ENCODE data around the gene CHAF1A. TPM values are rescaled to one million over a fixed set of nuclear protein-coding genes. Genes with fewer than 3 reads are reported as not detected.
A peak's percentile ranks its signal among the peaks of the same experiment; 100 is the strongest.

The CHAF1A gene
- polyA plus RNA-seq, 3 donors, result 23.6 to 26.1 (median 24.3) TPM

- peak; percentile 42 for DNase-seq
Observed at GRCh38 chr19:4454747-4455718, 52.6 kb downstream of the CHAF1A start.

- DNase-seq, result peak; percentile 80
Observed at GRCh38 chr19:4455719-4456475, 53.5 kb downstream of the CHAF1A start.

GRCh38 chr19:4456476-4456842, 54.0 kb downstream of the CHAF1A start:
- DNase-seq, result no peak

- peak; percentile 65 for DNase-seq
Observed at GRCh38 chr19:4456843-4457653, 54.6 kb downstream of the CHAF1A start.

- DNase-seq, result peak; percentile 97
Observed at GRCh38 chr19:4457654-4458395, 55.4 kb downstream of the CHAF1A start, which contains the start of gene UBXN6. Gene UBXN6 (minus strand): TSS chr19:4457794. CDS start chr19:4457697, 97 bp downstream.

- no peak for DNase-seq
Observed at GRCh38 chr19:4464815-4465581, 62.6 kb downstream of the CHAF1A start.

GRCh38 chr19:4467835-4468234, 65.4 kb downstream of the CHAF1A start:
- DNase-seq, result no peak

- peak; percentile 100 for DNase-seq
Observed at GRCh38 chr19:4471403-4472173, 69.1 kb downstream of the CHAF1A start.

- no peak for DNase-seq
Observed at GRCh38 chr19:4472174-4472974, 69.9 kb downstream of the CHAF1A start, which contains the start of gene HDGFL2. Gene HDGFL2 (plus strand): TSS chr19:4472297. CDS start chr19:4472351, 54 bp downstream.

- DNase-seq, result no peak
Observed at GRCh38 chr19:4473011-4473762, 70.7 kb downstream of the CHAF1A start.

- DNase-seq, result no peak
Observed at GRCh38 chr19:4473763-4474513, 71.5 kb downstream of the CHAF1A start.

GRCh38 chr19:4474514-4475022, 72.1 kb downstream of the CHAF1A start:
- peak; percentile 65 for DNase-seq

- DNase-seq, result no peak
Observed at GRCh38 chr19:4477034-4477801, 74.8 kb downstream of the CHAF1A start.

GRCh38 chr19:4482721-4483364, 80.4 kb downstream of the CHAF1A start:
- no peak for DNase-seq

- DNase-seq, result no peak
Observed at GRCh38 chr19:4483385-4483784, 80.9 kb downstream of the CHAF1A start.
